ENCODE results near the gene TMEM170A. TPM values are rescaled to one million over a fixed set of nuclear protein-coding genes. Genes with fewer than 3 reads are reported as not detected.

TMEM170A gene
- total RNA-seq, 4 donors from 2014 or later = 7.9 to 9.8 (median 8.6) TPM

DNA sequence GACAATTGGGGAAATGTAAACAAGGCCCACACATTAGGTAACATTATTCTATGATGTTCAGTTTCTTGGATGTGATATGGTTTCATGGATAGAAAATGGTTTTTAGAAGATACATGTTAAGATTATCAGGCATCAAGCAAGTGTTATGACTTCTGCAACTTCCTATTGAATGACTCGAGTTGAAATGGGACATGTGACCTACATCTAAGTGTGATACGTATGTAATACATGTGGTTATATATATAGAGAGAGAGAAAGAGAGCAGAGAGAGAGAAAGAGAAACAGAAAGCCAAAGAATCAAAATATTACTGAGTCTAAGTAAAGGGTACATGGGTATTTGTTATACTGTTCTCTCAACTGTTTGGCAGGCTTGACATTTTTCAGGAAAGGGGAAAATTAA lies 1.7 kb downstream of the TMEM170A start:
- Histone ChIP-seq H3K4me3 (no peak overlapping the region), H3K9me3 (no peaks in the 10 kb centered on the region), H3K4me1 (peaks cover 0 to 14% of the 10 kb centered on the region in 2 donors), H3K36me3 (no peaks in the 10 kb centered on the region), H3K27ac (no peak overlapping the region), H3K27me3 (no peaks in the 10 kb centered on the region)
- DNase-seq (no peak), ATAC-seq (no peak)
- in situ Hi-C loops (cut with MboI; ENCODE audit: low sequenced_read_pairs in 4 of 4) (loop anchor here in 2 of 4 donors (10.0 to 25.0 kb wide), 3 partner anchors 52 to 1724 kb away; partner anchors contain the start of genes KARS1 (in 1 of the 2), MON1B (in 1 of the 2), SYCE1L (in 1 of the 2) and TERF2IP (in 1 of the 2)), intact Hi-C loops (cut with DNase I; ENCODE audit: low total_unique reads) (loop anchor here (5.0 kb wide), 2 partner anchors 104 to 266 kb away; partner anchors contain the start of gene GABARAPL2)
- no peak for TF ChIP-seq CTCF (IDR thresholded peaks at IDR 0.05 in 4 of 5, conservative IDR thresholded peaks at IDR 0.05 in 1 of 5)
- no peak for TF ChIP-seq POLR2A (IDR thresholded peaks at IDR 0.05)

DNA sequence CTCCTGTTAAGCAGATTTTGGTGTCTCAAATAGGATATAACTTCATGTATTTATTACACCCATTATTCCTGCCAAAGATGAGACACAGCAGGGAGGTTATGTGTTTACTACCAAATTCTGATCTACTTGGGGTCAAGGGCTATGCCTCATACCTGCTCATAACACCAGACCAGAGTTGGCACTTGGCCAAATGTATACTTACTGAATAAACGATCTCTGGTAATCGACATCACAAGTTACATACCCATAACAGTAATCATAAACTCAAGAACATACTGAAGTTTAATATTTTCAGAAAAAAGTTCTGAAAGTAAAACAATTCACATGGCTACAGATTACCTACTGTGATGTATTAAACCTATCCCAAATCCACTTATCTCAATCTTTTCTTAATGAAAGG lies 2.9 kb downstream of the TMEM170A start:
- in situ Hi-C loops (cut with MboI; ENCODE audit: low sequenced_read_pairs in 4 of 4) = loop anchor here in 2 of 4 donors (10.0 to 25.0 kb wide), 3 partner anchors 53 to 1726 kb away; partner anchors contain the start of genes KARS1 (in 1 of the 2), MON1B (in 1 of the 2), SYCE1L (in 1 of the 2) and TERF2IP (in 1 of the 2)
- no peak for DNase-seq
- Histone ChIP-seq H3K4me3 (no peak overlapping the region), H3K27me3 (no peaks in the 10 kb centered on the region), H3K9me3 (no peaks in the 10 kb centered on the region), H3K36me3 (no peaks in the 10 kb centered on the region), H3K27ac (no peak overlapping the region), H3K4me1 (peaks cover 0 to 14% of the 10 kb centered on the region in 2 donors)
- intact Hi-C loops (cut with DNase I; ENCODE audit: low total_unique reads) = loop anchor here (5.0 kb wide), 2 partner anchors 106 to 264 kb away; partner anchors contain the start of gene GABARAPL2
- no peak for ATAC-seq
- TF ChIP-seq CTCF (IDR thresholded peaks at IDR 0.05 in 4 of 5, conservative IDR thresholded peaks at IDR 0.05 in 1 of 5) = no peak
- no peak for TF ChIP-seq POLR2A (IDR thresholded peaks at IDR 0.05)

GRCh38 chr16:75460446-75460845 lies 4.0 kb downstream of the TMEM170A start:
- in situ Hi-C loops (cut with MboI; ENCODE audit: low sequenced_read_pairs in 4 of 4) (loop anchor here in 2 of 4 donors (10.0 to 25.0 kb wide), 3 partner anchors 54 to 1727 kb away; partner anchors contain the start of genes KARS1 (in 1 of the 2), MON1B (in 1 of the 2), SYCE1L (in 1 of the 2) and TERF2IP (in 1 of the 2)), intact Hi-C loops (cut with DNase I; ENCODE audit: low total_unique reads) (loop anchor here (5.0 kb wide), 2 partner anchors 107 to 263 kb away; partner anchors contain the start of gene GABARAPL2)
- H3K4me1 ChIP-seq = peaks cover 0 to 14% of the 10 kb centered on the region in 2 donors

DNA sequence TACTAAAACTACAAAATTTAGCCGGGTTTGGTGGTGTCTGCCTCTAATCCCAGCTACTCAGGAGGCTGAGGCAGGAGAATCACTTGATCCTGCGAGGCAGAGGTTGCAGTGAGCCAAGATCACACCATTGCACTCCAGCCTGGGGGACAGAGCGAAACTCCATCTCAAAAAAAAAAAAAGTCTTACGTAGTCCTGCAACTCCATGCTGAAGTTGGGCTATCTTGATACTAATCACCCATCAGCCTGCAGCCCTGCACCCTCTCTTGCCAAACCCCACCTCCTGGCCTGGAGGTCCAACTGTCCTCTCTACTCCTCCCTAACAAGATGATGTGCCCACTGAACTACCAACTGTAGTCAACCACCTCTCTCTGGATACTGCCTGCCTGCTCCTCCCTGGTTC lies 4.8 kb downstream of the TMEM170A start:
- no peaks in the 10 kb centered on the region for H3K36me3 ChIP-seq
- no peaks in the 10 kb centered on the region for H3K9me3 ChIP-seq
- ATAC-seq (no peak), DNase-seq (no peak)
- in situ Hi-C loops (cut with MboI; ENCODE audit: low sequenced_read_pairs in 4 of 4) = loop anchor here in 2 of 4 donors (10.0 to 25.0 kb wide), 3 partner anchors 55 to 1728 kb away; partner anchors contain the start of genes KARS1 (in 1 of the 2), MON1B (in 1 of the 2), SYCE1L (in 1 of the 2) and TERF2IP (in 1 of the 2)
- no peak overlapping the region for H3K27ac ChIP-seq
- H3K27me3 ChIP-seq = no peaks in the 10 kb centered on the region
- no peak overlapping the region for H3K4me3 ChIP-seq
- TF ChIP-seq POLR2A (IDR thresholded peaks at IDR 0.05) = no peak
- no peak for TF ChIP-seq CTCF (IDR thresholded peaks at IDR 0.05 in 4 of 5, conservative IDR thresholded peaks at IDR 0.05 in 1 of 5)
- intact Hi-C loops (cut with DNase I; ENCODE audit: low total_unique reads) = loop anchor here (5.0 kb wide), 2 partner anchors 108 to 262 kb away; partner anchors contain the start of gene GABARAPL2
- H3K4me1 ChIP-seq = peaks cover 0 to 14% of the 10 kb centered on the region in 2 donors

More at GRCh38 chr16:75460446-75460845, 4.0 kb downstream of the TMEM170A start:
- Histone ChIP-seq H3K9me3 (no peaks in the 10 kb centered on the region), H3K27me3 (no peaks in the 10 kb centered on the region), H3K36me3 (no peaks in the 10 kb centered on the region), H3K27ac (no peak overlapping the region), H3K4me3 (no peak overlapping the region)
- no peak for ATAC-seq
- DNase-seq = no peak
- TF ChIP-seq CTCF (IDR thresholded peaks at IDR 0.05 in 4 of 5, conservative IDR thresholded peaks at IDR 0.05 in 1 of 5) = no peak
- no peak for TF ChIP-seq POLR2A (IDR thresholded peaks at IDR 0.05)

Measured in gastrocnemius medialis (tissue), 4 donors.